ENCODE data around the gene PIGH.

GRCh38 chr14:67576216-67576955 lies 23.7 kb downstream of the PIGH start:
- no peak for TF ChIP-seq TAF1 (IDR thresholded peaks at IDR 0.05; ENCODE audit: borderline replicate concordance, insufficient read depth, low read length)
- TF ChIP-seq POLR2AphosphoS5 (IDR thresholded peaks at IDR 0.05; ENCODE audit: low read depth, low read length) = no peak
